GM04503 (cell line): ENCODE measurements around the gene DLG2.
"Not testable (repeated sequence)": the region's sequence is repeated elsewhere in the genome, so short reads cannot be mapped to it uniquely, and the experiment has no call there.

ENCODE experiments used
- DNase-seq: peaks from one replicate; pipeline ENCODE4 v3.0.0-alpha.2; 2012; ENCODE audit warnings: low read depth

Gene DLG2

GRCh38 chr11:84993386-84993785, 633.8 kb downstream of the DLG2 start:
- DNase-seq = no peak

- DNase-seq = no peak
Observed at GRCh38 chr11:84990141-84990540, 637.0 kb downstream of the DLG2 start.

GRCh38 chr11:84987686-84988187, 639.4 kb downstream of the DLG2 start:
- DNase-seq = not testable (repeated sequence)

- DNase-seq = no peak
Observed at GRCh38 chr11:84981301-84981700, 645.8 kb downstream of the DLG2 start.

- DNase-seq = peak; percentile 2
Observed at GRCh38 chr11:84969103-84969502, 658.0 kb downstream of the DLG2 start.

- DNase-seq = no peak
Observed at GRCh38 chr11:84965484-84965883, 661.7 kb downstream of the DLG2 start.

GRCh38 chr11:84963240-84963639, 663.9 kb downstream of the DLG2 start:
- no peak for DNase-seq

GRCh38 chr11:84962018-84962417, 665.1 kb downstream of the DLG2 start:
- DNase-seq = no peak

GRCh38 chr11:84958295-84958694, 668.8 kb downstream of the DLG2 start:
- no peak for DNase-seq

- no peak for DNase-seq
Observed at GRCh38 chr11:84950569-84951270, 676.4 kb downstream of the DLG2 start.

- DNase-seq = peak; percentile 5
Observed at GRCh38 chr11:84947970-84948580, 679.1 kb downstream of the DLG2 start.

GRCh38 chr11:84947070-84947469, 680.1 kb downstream of the DLG2 start:
- DNase-seq = no peak

- no peak for DNase-seq
Observed at GRCh38 chr11:84930863-84931262, 696.3 kb downstream of the DLG2 start.

- DNase-seq = no peak
Observed at GRCh38 chr11:84929738-84930137, 697.4 kb downstream of the DLG2 start.

GRCh38 chr11:84924154-84924692, 702.9 kb downstream of the DLG2 start:
- DNase-seq = no peak

GRCh38 chr11:84923489-84923888, 703.7 kb downstream of the DLG2 start:
- no peak for DNase-seq

- no peak for DNase-seq
Observed at GRCh38 chr11:84922836-84923235, 704.3 kb downstream of the DLG2 start.

GRCh38 chr11:84922212-84922805, 704.8 kb downstream of the DLG2 start:
- DNase-seq = no peak

GRCh38 chr11:84914511-84914910, 712.6 kb downstream of the DLG2 start:
- no peak for DNase-seq

- DNase-seq = no peak
Observed at GRCh38 chr11:84909740-84910139, 717.4 kb downstream of the DLG2 start.

- no peak for DNase-seq
Observed at GRCh38 chr11:84906995-84907394, 720.1 kb downstream of the DLG2 start.

- DNase-seq = no peak
Observed at GRCh38 chr11:84905411-84905810, 721.7 kb downstream of the DLG2 start.

- no peak for DNase-seq
Observed at GRCh38 chr11:84902445-84902844, 724.7 kb downstream of the DLG2 start.
